Esophagus squamous epithelium (tissue), 5 donors: ENCODE data around the gene TGIF2. TPM values are rescaled to one million over a fixed set of nuclear protein-coding genes. Genes with fewer than 3 reads are reported as not detected.
A peak's percentile ranks its signal among the peaks of the same experiment; 100 is the strongest.

Source experiments
- DNase-seq: peaks from one replicate; lab custom pipeline; 2025; lab: John Stamatoyannopoulos, UW
- H3K27ac ChIP-seq, 4 donors: fragments of 200-600 bp; sonication (generic); one replicate each; pipeline ENCODE4 v1.5.1; 2016 to 2019; ENCODE audit warnings: mild to moderate bottlenecking in 1 of 4
- H3K27me3 ChIP-seq, 4 donors: fragments of 200-600 bp; sonication (generic); 1 replicate in 3 of 4; 2 replicates in 1 of 4; pipeline versions ENCODE4 v1.5.1 to v1.6.0; 2017 to 2021; ENCODE audit warnings: antibody characterized with exemption in 1 of 4
- H3K36me3 ChIP-seq, 3 donors: fragments of 200-600 bp; sonication (generic); one replicate each; pipeline ENCODE4 v1.5.1; 2016 to 2019
- H3K4me1 ChIP-seq, 3 donors: fragments of 200-600 bp; sonication (generic); one replicate each; pipeline ENCODE4 v1.5.1; 2017 to 2019
- H3K4me3 ChIP-seq, 4 donors: fragments of 200-600 bp; sonication (generic); 1 replicate in 3 of 4; 2 replicates in 1 of 4; pipeline ENCODE4 v1.5.1; 2016 to 2019; ENCODE audit warnings: mild to moderate bottlenecking in 2 of 4, moderate library complexity in 1 of 4
- H3K9me3 ChIP-seq, 3 donors: fragments of 200-600 bp; sonication (generic); one replicate each; pipeline ENCODE4 v1.5.1; 2016 to 2019
- POLR2A ChIP-seq, 4 donors: fragments of 450-650 bp; IDR thresholded peaks; one replicate each; pipeline ENCODE4 v1.6.1; 2017; ENCODE audit warnings: antibody characterized with exemption in 4 of 4, mild to moderate bottlenecking in 4 of 4, moderate library complexity in 3 of 4
- WGBS, 2 donors: methylation state at CpG; one replicate each; pipeline ENCODE4 v1.1.5; 2018; 5-methylcytosine and 5-hydroxymethylcytosine counted together
- intact Hi-C: fragments of 100-400 bp; cut with DNase I; formaldehyde crosslinking; loops from one replicate; pipeline ENCODE4 v1.15.0; 2022
- total RNA-seq, 4 donors: library from RNA; depleted of rRNA; stranded (reverse); fragments of >200 nt; gene quantifications; one replicate each; pipeline ENCODE4 v1.1.0, GENCODE V29; 2016
- TF ChIP-seq, protein P1 (sequence below), 6 experiments: fragments of 450-650 bp in 4 of 6; fragments of 200-600 bp in 2 of 6; sonication (generic) in 2 of 6; IDR thresholded peaks; one replicate each; pipeline ENCODE4 v1.5.1; 2016 to 2019; ENCODE audit warnings: antibody characterized with exemption in 6 of 6, mild to moderate bottlenecking in 4 of 6, moderate library complexity in 4 of 6
- donor health status: DM: yes; HTN: yes; CAD: no.

The TGIF2 gene
- total RNA-seq: 10 to 100 TPM in 1 of 4 donors, 1 to 10 TPM in 3; 3.4 to 10.9 (median 7.1) TPM

DNA sequence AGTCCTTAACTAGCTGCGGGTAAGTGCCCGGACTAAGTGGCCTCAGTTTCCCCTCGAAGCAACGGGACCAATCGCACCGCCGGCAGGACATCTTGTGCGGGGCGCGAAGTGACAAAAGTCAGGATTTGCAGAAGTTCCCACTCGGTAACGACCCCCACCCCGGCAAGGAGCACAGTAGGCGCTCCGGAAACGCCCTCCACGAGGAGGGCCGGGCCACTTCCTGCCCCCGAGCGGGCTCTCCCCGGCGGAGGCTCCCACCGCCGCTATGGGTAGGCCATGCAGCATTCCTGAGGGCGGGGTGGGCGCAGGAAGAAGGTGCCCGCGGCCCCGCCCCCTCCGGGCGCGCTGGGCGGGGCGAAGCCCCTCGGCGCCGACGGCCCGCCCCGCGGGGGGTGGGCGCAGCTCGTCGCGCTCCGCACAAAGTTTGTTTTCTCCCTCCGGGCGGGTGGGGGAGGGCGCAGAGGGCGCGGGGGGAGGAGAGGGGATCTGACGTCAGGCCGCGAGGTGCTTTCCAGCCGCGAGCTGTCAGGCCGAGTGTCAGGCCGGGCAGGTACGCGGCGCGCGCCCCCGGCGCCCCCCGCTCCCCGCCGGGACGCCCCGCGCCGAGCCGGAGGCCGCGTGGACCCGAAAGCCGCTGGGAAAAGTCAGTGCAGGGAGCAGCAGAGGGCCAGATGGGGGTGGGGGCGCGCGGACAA, at the start of gene TGIF2:
Gene TGIF2 (plus strand): TSS at position 495 of the 695 bp plus-strand sequence. CDS start 5,178 bp downstream, outside the sequence.
- peak within 1 kb of the TSS; percentile 47 to 89 (median 80) for H3K4me3 ChIP-seq
- H3K4me1 ChIP-seq: peaks cover 10 to 49% (median 17%) of the 10 kb centered on the region in 3 donors
- intact Hi-C loops: no loop called here
- H3K27me3 ChIP-seq: peaks cover 0 to 29% (median 0%) of the 10 kb centered on the region in 4 donors
- TF ChIP-seq, protein P1, sequence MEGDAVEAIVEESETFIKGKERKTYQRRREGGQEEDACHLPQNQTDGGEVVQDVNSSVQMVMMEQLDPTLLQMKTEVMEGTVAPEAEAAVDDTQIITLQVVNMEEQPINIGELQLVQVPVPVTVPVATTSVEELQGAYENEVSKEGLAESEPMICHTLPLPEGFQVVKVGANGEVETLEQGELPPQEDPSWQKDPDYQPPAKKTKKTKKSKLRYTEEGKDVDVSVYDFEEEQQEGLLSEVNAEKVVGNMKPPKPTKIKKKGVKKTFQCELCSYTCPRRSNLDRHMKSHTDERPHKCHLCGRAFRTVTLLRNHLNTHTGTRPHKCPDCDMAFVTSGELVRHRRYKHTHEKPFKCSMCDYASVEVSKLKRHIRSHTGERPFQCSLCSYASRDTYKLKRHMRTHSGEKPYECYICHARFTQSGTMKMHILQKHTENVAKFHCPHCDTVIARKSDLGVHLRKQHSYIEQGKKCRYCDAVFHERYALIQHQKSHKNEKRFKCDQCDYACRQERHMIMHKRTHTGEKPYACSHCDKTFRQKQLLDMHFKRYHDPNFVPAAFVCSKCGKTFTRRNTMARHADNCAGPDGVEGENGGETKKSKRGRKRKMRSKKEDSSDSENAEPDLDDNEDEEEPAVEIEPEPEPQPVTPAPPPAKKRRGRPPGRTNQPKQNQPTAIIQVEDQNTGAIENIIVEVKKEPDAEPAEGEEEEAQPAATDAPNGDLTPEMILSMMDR (IDR thresholded peaks at IDR 0.05): no peak
- peak in 1 of 4 donors; percentile 61 for TF ChIP-seq POLR2A (IDR thresholded peaks at IDR 0.05)
- H3K9me3 ChIP-seq: no peaks in the 10 kb centered on the region
- H3K36me3 ChIP-seq: peaks cover 0 to under 1% (median 0%) of the 10 kb centered on the region in 3 donors
- 0% methylated on average over 2 of the region's 80 CpGs for WGBS, 2 donors
- H3K27ac ChIP-seq: peak within 1 kb of the TSS; percentile 82 to 95 (median 92)
- DNase-seq: peak; percentile 48

DNA sequence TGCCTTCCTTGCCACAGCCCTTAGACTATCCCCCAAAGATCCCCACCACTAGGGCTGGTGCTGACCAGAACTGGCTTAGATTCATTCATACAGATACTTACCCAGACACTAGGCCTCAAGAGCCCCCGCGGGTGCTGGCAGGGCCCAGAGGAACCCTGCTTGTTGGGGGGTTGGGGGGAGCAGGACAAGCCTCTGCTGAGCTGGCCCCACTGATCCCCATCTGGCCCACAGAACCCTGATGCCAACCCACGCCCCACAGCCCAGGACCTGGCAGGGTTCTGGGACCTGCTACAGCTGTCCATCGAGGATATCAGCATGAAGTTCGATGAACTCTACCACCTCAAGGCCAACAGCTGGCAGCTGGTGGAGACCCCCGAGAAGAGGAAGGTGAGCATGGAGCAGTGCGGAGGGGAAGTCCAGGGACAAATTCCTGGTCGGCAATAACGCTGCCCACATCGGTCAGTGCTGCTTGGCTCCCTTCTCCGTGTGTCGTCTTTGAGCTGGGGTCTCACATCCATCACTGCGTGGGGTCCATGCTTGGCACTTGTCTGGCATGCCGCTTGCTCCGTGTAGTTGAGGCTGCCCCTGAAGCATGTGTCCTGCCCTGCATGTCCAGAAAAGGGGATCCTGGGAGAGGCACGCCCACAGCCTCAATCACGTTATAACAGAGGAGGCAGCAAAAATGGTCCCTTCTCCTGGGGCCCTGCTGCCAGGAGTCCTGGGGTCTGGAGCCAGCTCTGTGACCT, 47.6 kb upstream of the TGIF2 start:
- Histone ChIP-seq H3K4me3 (no peak overlapping the region), H3K4me1 (peaks cover 0 to 10% (median 0%) of the 10 kb centered on the region in 3 donors), H3K9me3 (no peaks in the 10 kb centered on the region), H3K27me3 (no peaks in the 10 kb centered on the region), H3K27ac (peak overlapping the region; percentile 4 to 75 (median 62)), H3K36me3 (peaks cover 23 to 77% (median 25%) of the 10 kb centered on the region in 3 donors)
- intact Hi-C loops: no loop called here
- TF ChIP-seq, protein P1 (IDR thresholded peaks at IDR 0.05): no peak
- TF ChIP-seq POLR2A (IDR thresholded peaks at IDR 0.05): no peak
- WGBS, 2 donors: 83 to 95% methylated on average over 2 to 15 of the region's 17 CpGs
- no peak for DNase-seq

DNA sequence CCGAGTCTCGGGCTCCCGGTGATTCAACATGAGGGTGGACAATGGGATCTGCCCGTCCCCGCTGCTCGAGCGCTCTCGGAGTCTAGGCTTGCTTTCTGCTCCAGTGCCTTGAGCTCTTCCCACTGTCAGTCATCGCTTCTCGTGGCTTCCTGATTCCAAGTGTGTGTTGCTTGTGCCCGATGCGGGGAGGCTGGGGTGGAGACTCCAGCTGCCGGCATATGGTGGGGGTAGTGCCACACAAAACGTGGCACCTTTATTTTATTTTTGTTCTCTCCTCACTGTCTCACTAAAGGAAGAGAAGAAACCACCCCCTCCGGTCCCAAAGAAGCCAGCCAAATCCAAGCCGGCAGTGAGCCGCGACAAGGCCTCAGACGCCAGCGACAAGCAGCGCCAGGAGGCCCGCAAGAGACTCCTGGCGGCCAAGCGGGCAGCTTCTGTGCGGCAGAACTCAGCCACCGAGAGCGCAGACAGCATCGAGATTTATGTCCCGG, 46.8 kb upstream of the TGIF2 start:
- Histone ChIP-seq H3K9me3 (no peaks in the 10 kb centered on the region), H3K27me3 (no peaks in the 10 kb centered on the region), H3K36me3 (peaks cover 23 to 73% (median 25%) of the 10 kb centered on the region in 3 donors), H3K4me1 (peaks cover 0 to 10% (median 0%) of the 10 kb centered on the region in 3 donors), H3K4me3 (no peak overlapping the region), H3K27ac (peak overlapping the region; percentile 4 to 75 (median 62))
- no peak for TF ChIP-seq POLR2A (IDR thresholded peaks at IDR 0.05)
- TF ChIP-seq, protein P1 (IDR thresholded peaks at IDR 0.05): peak in 1 of 6 experiments; percentile 7
- no peak for DNase-seq
- intact Hi-C loops: no loop called here
- 86 to 91% methylated on average over 8 to 24 of the region's 29 CpGs for WGBS, 2 donors

DNA sequence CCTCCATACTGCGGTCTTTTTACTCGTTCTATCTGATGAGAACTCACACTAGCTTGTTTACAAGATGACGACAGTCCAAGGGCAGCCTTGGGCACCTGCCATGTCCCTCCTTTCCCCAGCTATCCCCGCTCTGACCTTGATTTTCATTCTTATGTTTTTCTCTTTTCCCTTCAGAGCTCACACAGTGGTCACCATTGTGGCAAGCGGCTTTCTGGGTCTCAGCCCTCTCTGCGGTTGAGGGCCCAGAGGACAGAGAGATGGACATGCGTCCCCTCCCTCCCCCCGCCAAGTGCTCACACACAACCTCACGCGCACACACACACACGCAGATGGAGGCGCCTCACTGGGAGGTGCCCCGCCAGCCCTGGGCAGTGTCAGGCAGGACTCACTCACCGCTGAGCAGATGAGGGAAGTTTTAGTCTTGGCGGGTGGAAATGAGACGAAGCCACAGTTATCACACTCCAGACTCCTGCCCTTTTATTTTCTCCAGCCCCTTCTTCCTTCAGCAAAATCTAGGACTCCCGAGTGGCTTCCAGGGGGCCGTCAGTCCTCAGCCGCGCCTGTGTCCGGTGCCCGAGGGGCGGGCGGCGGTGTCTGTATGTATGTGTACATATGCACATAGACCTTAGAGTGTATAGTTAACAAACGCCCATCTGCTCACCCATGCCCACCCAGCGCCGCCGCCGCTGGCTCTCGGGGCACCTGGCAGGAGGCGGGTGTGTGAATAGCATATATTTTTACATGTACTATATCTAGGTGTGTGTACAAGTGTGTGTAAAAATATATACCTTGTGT, 45.9 kb upstream of the TGIF2 start:
- Histone ChIP-seq H3K9me3 (no peaks in the 10 kb centered on the region), H3K27me3 (no peaks in the 10 kb centered on the region), H3K27ac (peak overlapping the region in 3 of 4 donors; percentile 62 to 75 (median 69)), H3K4me3 (no peak overlapping the region), H3K4me1 (peaks cover 0 to 10% (median 0%) of the 10 kb centered on the region in 3 donors), H3K36me3 (peaks cover 23 to 64% (median 25%) of the 10 kb centered on the region in 3 donors)
- no peak for TF ChIP-seq POLR2A (IDR thresholded peaks at IDR 0.05)
- TF ChIP-seq, protein P1 (IDR thresholded peaks at IDR 0.05): no peak
- WGBS, 2 donors: 86 to 89% methylated on average over 22 to 32 of the region's 32 CpGs
- no peak for DNase-seq
- intact Hi-C loops: no loop called here
